ENCODE data around the gene HNRNPA2B1.

HNRNPA2B1 gene

GRCh38 chr7:26183545-26184280, 16.8 kb downstream of the HNRNPA2B1 start:
- DNase-seq (ENCODE audit: low read depth) = no peak
- H3K4me3 ChIP-seq (ENCODE audit: control insufficient read depth, low read depth, low read length) = no peak overlapping the region
- TF ChIP-seq CTCF (conservative IDR thresholded peaks at IDR 0.05; ENCODE audit: control insufficient read depth, insufficient read depth, low read depth, low read length) = no peak

GRCh38 chr7:26182706-26183105, 17.8 kb downstream of the HNRNPA2B1 start:
- TF ChIP-seq CTCF (conservative IDR thresholded peaks at IDR 0.05; ENCODE audit: control insufficient read depth, insufficient read depth, low read depth, low read length) = no peak
- H3K4me3 ChIP-seq (ENCODE audit: control insufficient read depth, low read depth, low read length) = no peak overlapping the region
- DNase-seq (ENCODE audit: low read depth) = no peak

- TF ChIP-seq CTCF (conservative IDR thresholded peaks at IDR 0.05; ENCODE audit: control insufficient read depth, insufficient read depth, low read depth, low read length) = no peak
- DNase-seq (ENCODE audit: low read depth) = no peak
- no peak overlapping the region for H3K4me3 ChIP-seq (ENCODE audit: control insufficient read depth, low read depth, low read length)
These were observed 18.3 kb downstream of the HNRNPA2B1 start for GRCh38 chr7:26182283-26182682.

- DNase-seq (ENCODE audit: low read depth) = no peak
- no peak for TF ChIP-seq CTCF (conservative IDR thresholded peaks at IDR 0.05; ENCODE audit: control insufficient read depth, insufficient read depth, low read depth, low read length)
- H3K4me3 ChIP-seq (ENCODE audit: control insufficient read depth, low read depth, low read length) = no peak overlapping the region
These were observed 18.9 kb downstream of the HNRNPA2B1 start for GRCh38 chr7:26181474-26182227.

- no peak for DNase-seq (ENCODE audit: low read depth)
- H3K4me3 ChIP-seq (ENCODE audit: control insufficient read depth, low read depth, low read length) = no peak overlapping the region
- no peak for TF ChIP-seq CTCF (conservative IDR thresholded peaks at IDR 0.05; ENCODE audit: control insufficient read depth, insufficient read depth, low read depth, low read length)
These were observed 19.8 kb downstream of the HNRNPA2B1 start for GRCh38 chr7:26180792-26181198.

GRCh38 chr7:26179826-26180497, 20.6 kb downstream of the HNRNPA2B1 start:
- TF ChIP-seq CTCF (conservative IDR thresholded peaks at IDR 0.05; ENCODE audit: control insufficient read depth, insufficient read depth, low read depth, low read length) = no peak

More at GRCh38 chr7:26179826-26180497, 20.6 kb downstream of the HNRNPA2B1 start:
- DNase-seq (ENCODE audit: low read depth) = no peak
- H3K4me3 ChIP-seq (ENCODE audit: control insufficient read depth, low read depth, low read length) = no peak overlapping the region
